Right ventricle myocardium inferior (tissue), 1 donor: Measurements from ENCODE around the gene SLAMF9. TPM values are rescaled to one million over a fixed set of nuclear protein-coding genes. Genes with fewer than 3 reads are reported as not detected.

ENCODE experiments used
- ATAC-seq: fragments of 200-7000 bp; cut with Tn5 transposase; one replicate; pipeline ENCODE4 v1.9.1; 2020; ENCODE audit warnings: mild to moderate bottlenecking, moderate library complexity
- DNase-seq: peaks from one replicate; pipeline ENCODE4 v3.0.0; 2021; ENCODE audit errors: missing footprints
- intact Hi-C: fragments of 100-400 bp; cut with DNase I; formaldehyde crosslinking; loops from one replicate; pipeline ENCODE4 v1.11.0; 2022
- total RNA-seq: library from RNA; stranded (reverse); fragmentation: NEBNext Ultra II Directional; extraction: Animal tissue kit (Norgen Biotek cat#: 25700); gene quantifications from one replicate; pipeline ENCODE4 v1.2.1, GENCODE V29; 2021
- donor health status: DM: no; HTN: yes; CAD: no; lungs with severe emphysema.

Gene SLAMF9
- total RNA-seq, 1 donor from 2014 or later, result not detected

- intact Hi-C loops, result no loop called here
- ATAC-seq (no peak), DNase-seq (no peak)
Measured at GRCh38 chr1:159951016-159951415, 3.0 kb downstream of the SLAMF9 start.

DNA sequence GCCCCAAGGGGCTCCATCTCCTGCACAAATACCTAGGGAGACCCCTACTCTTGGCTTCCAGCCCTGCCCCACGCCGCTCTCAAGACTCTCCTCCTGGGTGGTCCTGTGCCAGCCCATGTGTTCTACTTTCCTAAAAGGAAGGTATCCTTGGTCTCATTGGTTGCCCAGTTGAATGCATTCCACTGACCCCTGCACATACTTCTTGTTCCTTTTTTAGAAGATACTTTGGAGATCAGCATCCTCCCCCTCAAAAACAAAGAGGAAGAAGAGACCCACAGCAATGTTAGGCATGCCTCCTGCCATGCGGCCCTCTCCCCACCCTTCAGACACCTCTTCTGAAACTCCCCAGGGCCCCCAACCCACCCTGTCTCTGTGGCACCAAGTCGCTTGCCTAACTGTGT is 4.1 kb downstream of the SLAMF9 start:
- DNase-seq, result no peak
- intact Hi-C loops, result no loop called here

DNA sequence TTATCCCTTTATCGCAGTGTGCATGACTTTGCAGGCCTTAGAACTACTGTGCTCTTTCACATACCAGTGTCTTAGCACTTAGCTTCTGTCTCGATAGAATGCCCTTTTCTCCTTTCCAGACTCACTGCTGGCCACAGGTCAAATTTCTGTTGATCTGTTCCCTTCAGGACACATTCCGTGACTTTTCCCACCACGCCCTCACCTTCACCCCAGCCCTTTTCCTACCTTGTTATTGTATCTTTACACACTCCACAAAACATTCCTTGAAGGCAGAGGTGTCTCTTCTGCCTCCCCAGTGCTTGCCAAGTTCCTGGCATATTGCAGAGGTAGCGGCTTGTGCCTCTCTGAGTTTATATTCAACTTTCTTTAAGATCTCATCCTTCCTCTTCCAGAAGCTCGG is 4.9 kb downstream of the SLAMF9 start:
- DNase-seq, result no peak
- no peak for ATAC-seq
- intact Hi-C loops, result no loop called here

More for the DNA sequence above, 4.1 kb downstream of the SLAMF9 start:
- no peak for ATAC-seq

- DNase-seq (no peak), ATAC-seq (no peak)
- intact Hi-C loops, result no loop called here
Measured at GRCh38 chr1:159947942-159948341, 6.1 kb downstream of the SLAMF9 start.

DNA sequence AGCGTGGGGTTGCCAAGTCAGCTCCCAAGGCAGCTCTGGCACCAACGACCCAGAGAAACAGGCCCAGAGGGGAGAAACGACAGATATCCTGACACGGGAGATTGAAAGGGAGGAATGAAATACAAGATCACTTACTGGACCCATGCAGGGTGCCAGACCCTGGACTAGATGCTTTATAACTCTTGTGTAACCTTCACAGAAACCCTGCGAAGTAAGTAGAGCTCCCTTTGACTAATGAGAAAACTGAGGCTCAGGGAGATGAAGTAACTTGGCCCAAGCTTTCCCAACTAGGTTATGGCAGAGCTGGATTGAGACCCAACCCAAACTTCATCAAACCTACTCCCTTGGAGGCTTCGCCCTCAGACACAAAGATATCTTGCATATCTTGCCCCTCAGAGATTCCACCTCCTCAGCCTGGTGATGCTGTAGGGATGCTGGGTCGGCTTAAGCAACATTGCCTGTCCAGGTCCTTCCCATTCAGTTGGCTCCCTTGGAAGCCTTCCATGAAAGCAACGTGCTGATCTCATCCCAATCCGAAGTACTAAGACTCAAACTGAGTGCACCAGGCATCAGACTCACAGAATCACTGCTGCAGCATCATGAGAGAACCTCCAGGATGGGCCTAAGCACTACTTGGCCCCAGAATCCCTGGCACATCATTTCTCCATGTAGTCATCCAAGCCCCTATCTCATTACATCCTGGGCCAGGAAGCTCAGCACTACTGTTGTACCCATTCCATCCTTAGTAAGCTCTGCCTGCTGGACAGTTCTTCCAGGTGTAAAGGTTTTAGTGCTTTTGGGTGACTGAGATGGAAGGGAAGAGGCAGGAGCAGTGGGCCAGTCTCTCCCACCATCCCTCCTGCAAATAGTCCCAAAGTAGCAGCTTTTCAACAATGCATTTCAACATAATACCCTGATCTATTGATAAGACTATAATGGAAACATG is 7.5 kb downstream of the SLAMF9 start:
- intact Hi-C loops, result no loop called here
- DNase-seq (no peak), ATAC-seq (no peak)

GRCh38 chr1:159945483-159946241 is 8.4 kb downstream of the SLAMF9 start, which contains the start of gene IGSF9:
TSS of gene IGSF9 (minus strand) at chr1:159945613. CDS start at chr1:159943454, 2,159 bp downstream.
- intact Hi-C loops, result loop anchor here (2.0 kb wide), 1 partner anchor 147 kb away; no protein-coding TSS in a partner anchor
- DNase-seq (peak; percentile 88), ATAC-seq (peak; percentile 92)

DNA sequence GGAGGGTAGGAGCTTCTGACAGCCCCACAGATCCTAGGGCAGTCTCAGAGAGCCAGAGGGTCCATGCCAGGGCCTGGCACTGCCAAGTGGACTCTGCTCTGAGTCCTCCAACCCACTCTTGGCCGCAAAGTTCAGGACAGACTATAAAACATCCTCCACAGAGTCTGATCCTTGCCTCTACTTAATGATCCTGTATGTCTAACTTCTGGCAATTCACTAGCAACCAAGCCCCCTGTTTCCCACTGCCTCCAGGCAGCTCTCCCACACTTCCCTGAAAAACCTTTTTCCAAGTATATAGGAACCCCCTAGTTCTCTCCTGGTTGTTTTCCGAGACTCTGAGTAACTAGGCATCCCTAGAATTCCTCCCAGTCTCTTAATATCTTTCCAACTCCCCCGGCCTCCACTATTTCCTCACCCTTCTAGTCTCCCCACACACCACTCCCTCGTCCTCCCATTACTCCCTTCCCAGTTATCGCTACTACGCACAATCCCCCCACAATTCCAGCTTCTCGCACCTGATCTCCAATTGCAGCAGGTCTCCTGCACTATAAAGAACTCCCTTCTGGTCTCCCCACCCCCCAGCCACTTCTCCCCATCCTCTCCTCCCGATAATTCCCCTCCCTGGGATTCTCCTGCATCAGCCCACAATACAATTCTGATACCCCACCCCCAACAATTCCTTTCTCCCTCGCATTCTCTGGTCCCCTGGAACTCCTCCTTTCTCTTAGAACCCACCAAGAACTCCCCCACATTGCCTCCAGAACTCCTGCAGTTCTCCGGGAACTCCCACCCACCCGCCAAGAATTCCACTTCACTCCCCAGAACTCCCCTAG is 9.2 kb downstream of the SLAMF9 start:
- intact Hi-C loops, result loop anchor here (2.0 kb wide), 1 partner anchor 146 kb away; no protein-coding TSS in a partner anchor
- no peak for ATAC-seq
- no peak for DNase-seq

- DNase-seq (no peak), ATAC-seq (no peak)
- intact Hi-C loops, result loop anchor here (2.0 kb wide), 1 partner anchor 145 kb away; no protein-coding TSS in a partner anchor
Measured at GRCh38 chr1:159943908-159944622, 10.0 kb downstream of the SLAMF9 start.

DNA sequence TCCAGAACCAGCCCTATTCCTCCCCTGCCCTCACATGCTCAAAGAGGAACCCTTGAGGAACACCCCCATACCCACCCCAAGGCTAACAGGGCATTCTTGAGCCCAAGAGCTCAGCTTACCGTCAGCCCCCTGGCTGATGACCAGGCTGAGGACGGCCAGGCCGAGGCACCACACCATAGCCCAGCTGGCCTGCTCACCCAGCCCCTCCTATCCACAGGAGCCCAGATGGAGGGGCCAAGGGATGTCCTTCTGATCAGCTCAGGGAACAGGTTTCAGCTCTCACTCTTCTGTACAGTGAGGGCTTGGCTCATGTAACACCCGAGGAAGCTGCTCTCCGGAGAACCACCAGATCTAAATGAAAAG is 10.8 kb downstream of the SLAMF9 start:
- ATAC-seq, result no peak
- DNase-seq, result no peak
- intact Hi-C loops, result no loop called here

DNA sequence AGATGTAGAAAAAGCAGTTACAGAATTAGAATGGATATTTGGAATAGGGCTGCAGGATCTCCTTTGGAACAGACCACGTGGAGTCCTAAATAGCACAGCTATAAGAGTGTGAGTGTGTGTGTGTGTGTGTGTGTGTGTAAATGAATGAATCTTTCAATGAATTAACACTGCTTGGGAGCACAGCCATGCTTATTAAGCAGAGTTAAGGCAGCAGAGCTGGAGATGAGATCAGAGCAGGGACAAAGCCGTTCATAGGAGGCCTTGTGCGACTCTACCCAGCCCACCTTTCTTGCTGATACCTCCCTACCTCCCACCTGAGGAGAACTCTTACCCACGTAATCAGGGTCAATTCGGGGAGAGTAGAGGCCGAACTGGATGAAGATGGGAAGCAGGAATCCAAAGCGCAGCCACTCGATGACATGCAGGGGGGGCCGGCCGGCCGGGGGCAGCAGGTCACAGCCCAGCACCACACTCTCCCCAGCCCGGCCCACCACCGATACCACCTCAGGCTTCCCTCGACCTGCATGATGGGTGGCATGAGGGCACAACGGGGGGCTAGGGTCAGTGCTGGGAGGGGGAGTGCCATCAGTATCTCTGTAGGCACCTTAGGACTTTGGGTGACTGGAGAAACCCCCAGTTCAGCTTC is 11.3 kb downstream of the SLAMF9 start:
- intact Hi-C loops, result no loop called here
- DNase-seq (no peak), ATAC-seq (no peak)

DNA sequence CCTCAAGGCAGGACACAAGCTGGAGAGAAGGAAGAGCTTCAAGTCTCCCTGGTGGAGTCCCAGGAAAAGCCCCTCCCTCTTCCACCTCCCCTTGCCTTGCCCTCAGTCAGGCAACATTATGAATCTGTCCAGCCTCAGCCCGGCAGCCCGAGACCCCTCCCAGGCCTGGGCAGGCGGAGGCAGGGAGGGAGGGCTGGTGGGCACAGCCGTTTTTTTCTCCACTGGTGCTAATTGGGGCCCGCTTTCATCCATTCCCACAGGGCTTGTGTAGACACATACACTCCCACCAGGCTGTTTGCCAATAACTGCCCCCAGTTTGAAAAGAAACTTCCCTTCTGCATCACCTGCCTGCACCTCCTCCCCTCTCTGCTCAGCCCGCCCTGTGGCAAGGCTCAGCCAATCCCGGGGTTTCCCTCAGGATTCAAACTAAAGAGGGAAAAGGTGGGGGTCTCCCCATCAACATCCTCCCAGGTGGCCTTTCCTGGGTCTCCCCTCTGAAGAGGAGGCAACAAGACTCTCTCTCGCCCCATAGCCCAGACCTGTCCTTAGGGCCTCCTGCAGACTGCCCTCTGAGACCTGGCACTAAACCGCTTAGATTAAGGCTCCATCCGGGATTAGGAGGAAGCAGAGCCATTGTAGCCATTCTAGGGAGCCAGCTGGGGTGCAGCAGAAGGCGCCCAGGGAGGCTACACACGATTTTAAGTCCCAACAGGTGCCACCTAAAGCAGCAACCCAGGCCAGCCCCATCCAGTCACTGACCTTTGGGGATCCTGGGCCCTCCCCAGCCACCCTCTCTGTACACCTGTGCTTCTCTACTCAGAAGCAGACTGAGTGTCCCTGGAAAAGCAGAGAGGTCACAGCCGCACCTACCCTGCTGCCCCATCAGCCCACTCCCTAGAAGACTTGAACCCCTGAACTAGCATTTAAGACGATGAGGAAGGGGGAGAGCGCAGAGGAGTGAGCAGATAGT is 12.2 kb downstream of the SLAMF9 start:
- no peak for DNase-seq
- intact Hi-C loops, result no loop called here
- ATAC-seq, result no peak

DNA sequence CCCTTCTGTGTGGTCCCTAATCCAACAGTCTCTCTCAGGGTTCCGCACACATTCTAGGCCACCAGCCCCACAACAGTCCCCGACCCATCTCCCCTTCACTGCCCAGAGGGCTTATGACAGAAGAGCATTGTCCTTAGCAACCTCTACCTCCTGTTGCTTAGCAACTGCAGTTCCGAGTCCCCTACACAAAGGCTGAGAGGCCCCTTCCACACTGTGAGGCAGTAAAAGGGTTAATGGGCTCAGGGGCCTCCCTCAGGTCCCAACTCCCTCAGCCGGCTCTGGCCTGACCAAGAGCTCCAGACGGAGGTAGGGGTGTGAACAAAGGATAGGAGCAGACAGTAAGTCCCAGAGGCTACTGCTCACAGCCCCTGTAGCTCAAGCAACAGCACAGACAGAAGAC is 12.9 kb downstream of the SLAMF9 start:
- intact Hi-C loops, result no loop called here
- no peak for DNase-seq
- no peak for ATAC-seq

DNA sequence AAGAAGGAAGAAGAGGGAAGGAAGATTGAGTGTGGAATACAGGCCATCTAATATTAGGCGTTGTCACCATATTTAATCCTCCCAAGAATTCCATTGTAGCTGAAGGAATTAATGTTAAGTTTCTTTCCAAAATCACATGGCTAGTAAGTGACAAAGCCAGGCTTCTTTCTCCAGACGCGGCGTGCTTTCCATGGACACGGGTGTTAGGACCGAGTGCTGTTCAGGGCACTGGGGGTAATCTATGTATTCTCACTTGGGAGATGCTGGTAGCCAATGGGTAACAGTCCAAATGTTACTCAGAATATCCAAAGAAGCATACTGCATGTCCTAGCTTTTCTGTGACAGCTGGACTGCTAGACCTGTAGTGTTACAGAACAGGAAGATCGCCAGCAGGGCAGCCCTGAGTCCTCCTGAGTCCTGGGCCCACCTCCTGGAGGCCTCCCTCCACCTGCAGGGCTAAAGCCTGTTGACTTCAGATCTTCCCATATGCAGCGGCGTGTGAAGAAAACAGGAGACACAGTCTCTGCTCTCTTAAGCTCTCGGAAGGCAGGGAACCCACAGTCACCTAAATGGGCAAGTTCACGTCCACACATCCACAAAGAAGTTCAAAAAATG is 13.9 kb downstream of the SLAMF9 start:
- intact Hi-C loops, result no loop called here
- DNase-seq (no peak), ATAC-seq (no peak)

- ATAC-seq, result no peak
- intact Hi-C loops, result no loop called here
- DNase-seq, result no peak
Measured at GRCh38 chr1:159939678-159940002, 14.4 kb downstream of the SLAMF9 start.

- intact Hi-C loops, result no loop called here
- DNase-seq, result no peak
- no peak for ATAC-seq
Measured at GRCh38 chr1:159938905-159939677, 14.9 kb downstream of the SLAMF9 start.
